22Rv1 (cell line): ENCODE data around the gene ACYP2.
"Not testable (repeated sequence)": the region's sequence is repeated elsewhere in the genome, so short reads cannot be mapped to it uniquely, and the experiment has no call there.

Source experiments
- H3K27ac ChIP-seq: fragments of 450-650 bp; 2 replicates; pipeline ENCODE4 v1.5.1; 2017
- ZFX ChIP-seq: fragments of 450-650 bp; IDR thresholded peaks from 2 replicates; pipeline ENCODE4 v1.6.1; 2017; ENCODE audit warnings: antibody characterized with exemption, borderline replicate concordance
- TF ChIP-seq, protein P1 (sequence below): fragments of 450-650 bp; IDR thresholded peaks from 2 replicates; pipeline ENCODE4 v1.5.1; 2017; ENCODE audit warnings: mild to moderate bottlenecking

ACYP2 gene

DNA sequence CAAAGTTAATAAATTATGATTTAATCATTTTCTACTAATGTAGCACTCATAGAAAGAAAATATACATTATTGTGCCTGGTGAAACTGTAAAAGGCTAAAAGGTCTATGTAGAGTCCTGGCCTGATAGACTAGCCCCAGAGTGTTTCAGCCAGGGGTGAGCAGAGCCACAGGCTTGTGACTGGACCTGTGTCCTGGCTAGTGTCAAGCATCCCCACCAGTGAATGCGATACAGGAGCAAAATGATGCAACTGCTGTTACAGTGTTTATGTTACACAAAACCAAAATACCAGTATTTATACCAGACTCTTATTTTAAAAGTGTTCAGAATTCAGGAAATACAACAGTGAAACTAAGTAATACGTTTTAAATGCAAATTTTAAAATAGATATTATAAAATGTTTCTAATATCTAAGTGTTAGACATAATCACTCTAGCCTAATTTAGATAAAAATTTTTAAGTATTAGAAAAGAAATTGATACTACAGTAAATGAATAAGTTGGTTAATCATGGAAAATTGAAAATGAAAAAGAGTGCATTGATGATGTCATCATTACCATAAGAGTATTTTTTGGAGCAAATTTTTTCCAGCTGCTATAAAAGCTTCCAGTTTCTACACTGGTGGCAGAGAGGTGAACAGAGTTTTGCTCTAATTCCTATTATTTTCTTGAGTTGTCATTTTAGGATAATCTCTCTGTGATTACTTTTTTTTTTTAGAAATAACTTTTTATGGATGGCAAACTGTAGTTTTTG lies 146.8 kb downstream of the ACYP2 start:
- TF ChIP-seq, protein P1, sequence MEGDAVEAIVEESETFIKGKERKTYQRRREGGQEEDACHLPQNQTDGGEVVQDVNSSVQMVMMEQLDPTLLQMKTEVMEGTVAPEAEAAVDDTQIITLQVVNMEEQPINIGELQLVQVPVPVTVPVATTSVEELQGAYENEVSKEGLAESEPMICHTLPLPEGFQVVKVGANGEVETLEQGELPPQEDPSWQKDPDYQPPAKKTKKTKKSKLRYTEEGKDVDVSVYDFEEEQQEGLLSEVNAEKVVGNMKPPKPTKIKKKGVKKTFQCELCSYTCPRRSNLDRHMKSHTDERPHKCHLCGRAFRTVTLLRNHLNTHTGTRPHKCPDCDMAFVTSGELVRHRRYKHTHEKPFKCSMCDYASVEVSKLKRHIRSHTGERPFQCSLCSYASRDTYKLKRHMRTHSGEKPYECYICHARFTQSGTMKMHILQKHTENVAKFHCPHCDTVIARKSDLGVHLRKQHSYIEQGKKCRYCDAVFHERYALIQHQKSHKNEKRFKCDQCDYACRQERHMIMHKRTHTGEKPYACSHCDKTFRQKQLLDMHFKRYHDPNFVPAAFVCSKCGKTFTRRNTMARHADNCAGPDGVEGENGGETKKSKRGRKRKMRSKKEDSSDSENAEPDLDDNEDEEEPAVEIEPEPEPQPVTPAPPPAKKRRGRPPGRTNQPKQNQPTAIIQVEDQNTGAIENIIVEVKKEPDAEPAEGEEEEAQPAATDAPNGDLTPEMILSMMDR, result no peak
- no peak for TF ChIP-seq ZFX
- no peak overlapping the region for H3K27ac ChIP-seq

DNA sequence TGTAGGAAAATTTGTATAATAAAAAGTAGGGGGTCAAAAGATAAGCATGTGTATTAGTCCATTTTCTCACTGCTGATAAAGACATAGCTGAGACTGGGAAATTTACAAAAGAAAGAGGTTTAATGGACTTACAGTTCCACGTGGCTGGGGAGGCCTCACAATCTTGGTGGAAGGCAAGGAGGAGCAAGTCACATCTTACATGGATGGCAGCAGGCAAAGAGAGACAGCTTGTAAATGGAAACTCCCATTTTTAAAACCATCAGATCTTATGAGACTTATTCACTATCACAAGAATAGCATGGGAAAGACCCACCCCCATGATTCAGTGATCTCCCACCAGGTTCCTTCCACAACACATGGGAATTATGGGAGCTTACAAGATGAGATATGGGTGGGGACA lies 149.7 kb downstream of the ACYP2 start:
- not testable (repeated sequence) for H3K27ac ChIP-seq

DNA sequence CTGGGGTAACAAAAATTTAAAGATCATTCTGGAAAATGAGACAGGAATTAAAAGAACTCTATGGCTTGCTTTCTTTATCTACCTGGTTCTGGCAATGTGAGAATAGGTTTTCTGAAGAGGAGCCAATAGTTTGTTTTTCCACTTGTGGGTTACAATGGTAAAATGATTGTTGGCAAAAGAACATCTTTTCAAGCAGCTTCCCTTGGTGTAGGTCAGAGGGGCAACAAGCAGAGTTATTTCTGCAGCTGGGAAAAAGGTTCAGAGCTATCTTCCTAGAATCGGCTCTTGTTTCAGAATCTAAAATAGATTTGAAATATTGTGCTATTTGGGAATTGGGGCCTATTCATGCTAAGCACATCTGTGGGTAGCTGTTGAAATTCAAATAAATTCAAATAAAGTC lies 152.2 kb downstream of the ACYP2 start:
- H3K27ac ChIP-seq, result no peak overlapping the region
- TF ChIP-seq, protein P1, result no peak
- TF ChIP-seq ZFX, result no peak

DNA sequence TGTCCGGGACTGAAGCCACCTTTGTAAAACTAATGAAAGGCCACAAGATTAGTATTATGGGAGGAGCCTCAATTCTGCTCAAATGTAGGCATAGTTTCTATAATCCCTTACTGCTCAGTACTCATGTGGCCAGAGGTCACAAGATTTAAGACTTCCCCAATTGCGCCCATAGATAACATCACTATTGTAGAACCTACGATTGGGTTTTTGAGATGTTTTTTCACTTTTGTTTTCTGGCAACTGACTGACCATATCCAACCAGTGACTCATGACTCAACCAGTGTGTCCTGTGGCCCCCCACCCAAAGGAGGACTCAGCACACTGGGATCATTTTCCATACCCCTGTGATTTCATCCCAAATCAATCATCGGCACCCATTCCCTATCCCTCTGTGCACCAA lies 155.8 kb downstream of the ACYP2 start:
- no peak overlapping the region for H3K27ac ChIP-seq
- TF ChIP-seq ZFX, result no peak
- TF ChIP-seq, protein P1, result no peak

DNA sequence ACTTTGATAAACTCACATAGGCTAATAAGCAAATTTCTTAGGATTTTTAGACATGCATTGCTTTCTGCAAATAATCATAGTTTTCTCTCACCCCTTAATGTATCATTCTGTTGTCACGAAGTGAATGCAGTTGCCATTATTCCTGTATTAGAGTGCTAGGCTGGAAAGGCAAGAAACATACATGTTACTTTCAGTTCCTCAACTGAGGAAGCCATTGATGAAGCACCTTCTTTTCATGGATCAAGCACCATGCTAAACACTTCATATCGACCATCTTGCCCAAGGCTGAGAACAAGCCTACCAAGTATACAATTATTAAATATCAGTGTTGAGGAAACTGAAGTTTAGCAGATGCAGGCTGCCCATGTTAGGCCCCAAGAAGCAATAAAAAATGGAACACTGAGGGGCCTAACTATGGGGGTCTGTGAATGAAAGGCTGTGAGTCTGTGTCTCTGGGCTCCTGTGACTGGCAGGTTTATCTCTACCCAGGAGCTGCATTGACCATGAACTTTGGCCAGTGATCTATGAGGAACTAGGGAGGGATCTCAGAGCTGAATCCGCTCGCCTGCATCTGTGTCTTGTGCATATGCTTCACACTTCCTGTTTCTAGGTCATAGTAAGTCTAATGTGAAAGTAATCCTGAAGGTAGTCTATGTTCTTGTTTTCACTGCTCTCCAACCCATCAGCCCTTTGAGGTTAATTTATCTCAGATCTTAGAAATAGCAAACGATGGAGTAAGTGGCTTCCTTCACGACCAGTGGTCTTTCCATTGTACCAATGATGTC lies 156.6 kb downstream of the ACYP2 start:
- H3K27ac ChIP-seq, result no peak overlapping the region
- TF ChIP-seq, protein P1, result no peak
- no peak for TF ChIP-seq ZFX

DNA sequence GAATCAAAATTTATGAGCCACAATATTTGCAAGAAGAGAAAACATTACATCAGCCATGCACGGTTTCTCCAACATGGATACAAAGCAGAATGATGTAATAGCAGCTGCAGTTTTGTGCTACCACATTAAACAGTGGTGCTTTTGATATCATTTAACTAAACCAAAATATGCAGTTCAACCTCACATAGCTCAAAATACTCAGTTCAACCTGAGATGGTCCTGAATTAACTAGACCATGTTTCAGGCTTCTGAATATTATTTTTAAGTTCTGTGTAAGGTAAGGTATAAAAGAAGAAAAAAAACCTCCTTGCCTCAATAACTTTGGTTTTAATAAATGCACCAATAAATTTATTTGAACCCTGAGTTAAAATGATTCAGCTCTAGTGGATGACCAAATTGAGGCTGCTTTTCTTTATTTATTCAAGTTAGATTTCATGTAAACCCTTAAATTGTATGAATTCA lies 159.4 kb downstream of the ACYP2 start:
- no peak overlapping the region for H3K27ac ChIP-seq

DNA sequence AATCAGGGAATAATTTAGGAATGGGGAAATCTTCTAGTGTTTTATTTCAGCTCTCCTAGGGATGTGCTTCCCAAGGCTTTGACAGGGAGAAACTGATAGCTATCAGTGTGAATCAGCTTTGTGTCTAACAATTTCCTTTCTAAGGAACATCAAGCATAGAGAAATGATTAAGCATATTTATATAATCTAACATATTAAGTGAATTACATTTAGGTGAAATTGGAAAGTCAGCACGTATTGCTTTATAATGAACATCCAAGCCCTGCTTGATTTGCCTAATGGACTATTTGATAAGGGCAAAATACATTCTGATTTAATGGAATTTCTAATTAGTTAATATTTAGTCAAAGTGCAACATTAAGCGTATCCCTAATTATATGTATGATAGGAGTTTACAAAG lies 160.1 kb downstream of the ACYP2 start:
- no peak for TF ChIP-seq ZFX
- TF ChIP-seq, protein P1, result no peak
- H3K27ac ChIP-seq, result no peak overlapping the region

More for the DNA sequence above, 159.4 kb downstream of the ACYP2 start:
- TF ChIP-seq ZFX, result no peak
- TF ChIP-seq, protein P1, result no peak
